Stomach (tissue), 9 donors: ENCODE results near the gene BCR. TPM values are rescaled to one million over a fixed set of nuclear protein-coding genes. Genes with fewer than 3 reads are reported as not detected.

Source experiments
- DNase-seq, 2 donors: peaks; one replicate each; pipeline versions ENCODE4 v3.0.0 to v3.0.0-alpha.2; 2013 to 2019
- H3K27ac ChIP-seq, 5 donors: fragments of 200-600 bp in 4 of 5; sonication (generic) in 4 of 5; one replicate each; pipeline ENCODE4 v1.5.1; 2013 to 2019; ENCODE audit warnings: mild to moderate bottlenecking in 1 of 5, moderate library complexity in 1 of 5
- H3K27me3 ChIP-seq, 3 donors: fragments of 200-600 bp; sonication (generic); one replicate each; pipeline ENCODE4 v1.5.1; 2017 to 2019; ENCODE audit warnings: mixed run types in 1 of 3
- H3K36me3 ChIP-seq, 4 donors: fragments of 200-600 bp; sonication (generic); 1 replicate in 3 of 4; 2 replicates in 1 of 4; pipeline ENCODE4 v1.5.1; 2016 to 2019
- H3K4me1 ChIP-seq, 4 donors: fragments of 200-600 bp; sonication (generic); one replicate each; pipeline ENCODE4 v1.5.1; 2016 to 2019
- H3K4me3 ChIP-seq, 4 donors: fragments of 200-600 bp; sonication (generic) in 3 of 4; one replicate each; pipeline ENCODE4 v1.5.1; 2016 to 2019; ENCODE audit warnings: mild to moderate bottlenecking in 1 of 4
- H3K9me3 ChIP-seq, 4 donors: fragments of 200-600 bp; sonication (generic); one replicate each; pipeline ENCODE4 v1.5.1; 2016 to 2019
- CTCF ChIP-seq, 7 experiments: fragments of 450-650 bp in 4 of 7; fragments of 200-600 bp in 3 of 7; sonication (generic) in 3 of 7; IDR thresholded peaks; one replicate each; pipeline ENCODE4 v1.5.1; 2016 to 2019; ENCODE audit warnings: antibody characterized with exemption in 7 of 7, control low read depth in 2 of 7, mild to moderate bottlenecking in 1 of 7
- EP300 ChIP-seq: sonication (generic); formaldehyde crosslinking; IDR thresholded peaks from one replicate; pipeline ENCODE4 v1.6.1; 2017; ENCODE audit warnings: antibody characterized with exemption
- POLR2A ChIP-seq, 4 donors: fragments of 450-650 bp; IDR thresholded peaks; one replicate each; pipeline ENCODE4 v1.6.1; 2016; ENCODE audit warnings: antibody characterized with exemption in 4 of 4, control low read depth in 2 of 4, mild to moderate bottlenecking in 1 of 4, moderate library complexity in 1 of 4
- POLR2AphosphoS5 ChIP-seq, 3 donors: sonication (generic); formaldehyde crosslinking; IDR thresholded peaks; one replicate each; pipeline ENCODE4 v1.6.1; 2016; ENCODE audit warnings: antibody characterized with exemption in 3 of 3
- WGBS, 5 donors: extraction: QIAGEN DNeasy Blood & Tissue Kit in 3 of 5; methylation state at CpG; one replicate each; pipeline versions ENCODE4 v1.1.5 to v1.1.7; 2013 to 2018; 5-methylcytosine and 5-hydroxymethylcytosine counted together
- intact Hi-C: fragments of 100-400 bp; cut with DNase I; formaldehyde crosslinking; loops from one replicate; pipeline ENCODE4 v1.15.1; 2023; ENCODE audit warnings: low total_unique reads
- polyA plus RNA-seq, 3 donors: library from polyadenylated mRNA; stranded (reverse); fragments of 200-250 nt; gene quantifications; one replicate each; pipeline ENCODE4 v1.2.3, GENCODE V29; 2013
- total RNA-seq, 5 donors: library from RNA; depleted of rRNA; stranded (reverse); fragments of >200 nt; gene quantifications; one replicate each; pipeline versions ENCODE4 v1.1.0 to v1.2.3, GENCODE V29; 2014 to 2016
- donor health status: healthy with polysubstance abuse.
- donor health status: Bipolar disorder and iron deficiency.
- donor health status: healthy.

Gene BCR
- total and polyA plus RNA-seq, 8 donors = 10.4 to 80.1 (median 19.6) TPM

GRCh38 chr22:23221351-23221804 is 41.1 kb downstream of the BCR start:
- Histone ChIP-seq H3K27ac (peak overlapping the region in 2 of 5 donors; percentile 5 to 86), H3K4me3 (no peak overlapping the region), H3K27me3 (no peaks in the 10 kb centered on the region), H3K4me1 (peaks cover 78 to 100% (median 95%) of the 10 kb centered on the region in 4 donors), H3K9me3 (no peaks in the 10 kb centered on the region), H3K36me3 (no peaks in the 10 kb centered on the region)
- no peak for DNase-seq
- TF ChIP-seq POLR2AphosphoS5 (IDR thresholded peaks at IDR 0.05) = no peak
- TF ChIP-seq EP300 = no peak
- no peak for TF ChIP-seq POLR2A (IDR thresholded peaks at IDR 0.05)
- TF ChIP-seq CTCF (IDR thresholded peaks at IDR 0.05) = no peak
- intact Hi-C loops = no loop called here
- WGBS, 5 donors = 90 to 100% (median 97%) methylated on average over 3 of the region's 3 CpGs

GRCh38 chr22:23222033-23222792 is 41.9 kb downstream of the BCR start:
- H3K27ac ChIP-seq = peak overlapping the region in 3 of 5 donors; percentile 4 to 86 (median 41)
- intact Hi-C loops = no loop called here
- WGBS, 5 donors = 85 to 90% (median 86%) methylated on average over 11 of the region's 11 CpGs
- no peak overlapping the region for H3K4me3 ChIP-seq
- peaks cover 81 to 100% (median 95%) of the 10 kb centered on the region in 4 donors for H3K4me1 ChIP-seq
- H3K27me3 ChIP-seq = no peaks in the 10 kb centered on the region
- no peak for TF ChIP-seq POLR2A (IDR thresholded peaks at IDR 0.05)
- TF ChIP-seq POLR2AphosphoS5 (IDR thresholded peaks at IDR 0.05) = no peak
- TF ChIP-seq CTCF (IDR thresholded peaks at IDR 0.05) = no peak
- TF ChIP-seq EP300 = no peak
- H3K9me3 ChIP-seq = no peaks in the 10 kb centered on the region
- no peak for DNase-seq
- H3K36me3 ChIP-seq = no peaks in the 10 kb centered on the region

- intact Hi-C loops = no loop called here
- peak overlapping the region; percentile 2 to 86 (median 74) for H3K27ac ChIP-seq
- peaks cover 74 to 97% (median 88%) of the 10 kb centered on the region in 4 donors for H3K4me1 ChIP-seq
Observed at GRCh38 chr22:23222793-23223568, 42.7 kb downstream of the BCR start.

More at GRCh38 chr22:23222793-23223568, 42.7 kb downstream of the BCR start:
- 81 to 87% (median 86%) methylated on average over 3 to 4 of the region's 4 CpGs for WGBS, 5 donors
- no peaks in the 10 kb centered on the region for H3K27me3 ChIP-seq
- no peak overlapping the region for H3K4me3 ChIP-seq
- H3K9me3 ChIP-seq = peaks cover 0 to 4% (median 0%) of the 10 kb centered on the region in 4 donors
- H3K36me3 ChIP-seq = no peaks in the 10 kb centered on the region
- TF ChIP-seq POLR2AphosphoS5 (IDR thresholded peaks at IDR 0.05) (no peak), POLR2A (IDR thresholded peaks at IDR 0.05) (no peak), EP300 (no peak), CTCF (IDR thresholded peaks at IDR 0.05) (no peak)
- DNase-seq = no peak
